Measurements from ENCODE around the gene IFI27L2. TPM values are rescaled to one million over a fixed set of nuclear protein-coding genes. Genes with fewer than 3 reads are reported as not detected.

IFI27L2 gene
- total and polyA plus RNA-seq, 2 experiments from 2014 or later, result 23.4 to 38.5 TPM

Other genes with a start within 250 kb of the IFI27L2 start
- gene FAM181A, start 202.3 kb downstream of the IFI27L2 start, total RNA-seq (2014; rRNA removed; shearing (Covaris generic)), result not detected in 2 replicates
- not detected in 2 replicates for gene FAM181A, start 202.3 kb downstream of the IFI27L2 start, polyA plus RNA-seq (2016; fragmentation: Nextera tagmentation; extraction: Ambion mirVana)
- gene ASB2, start 153.0 kb downstream of the IFI27L2 start, total RNA-seq (2014; rRNA removed; shearing (Covaris generic)), result 1.2 and 2.3 TPM in 2 replicates
- 1.5 and 1.7 TPM in 2 replicates for gene ASB2, start 153.0 kb downstream of the IFI27L2 start, polyA plus RNA-seq (2016; fragmentation: Nextera tagmentation; extraction: Ambion mirVana)
- not detected in 2 replicates for gene CCDC197, start 132.3 kb downstream of the IFI27L2 start, total RNA-seq (2014; rRNA removed; shearing (Covaris generic))
- gene CCDC197, start 132.3 kb downstream of the IFI27L2 start, polyA plus RNA-seq (2016; fragmentation: Nextera tagmentation; extraction: Ambion mirVana), result not detected in 2 replicates
- gene OTUB2, start 103.3 kb downstream of the IFI27L2 start, total RNA-seq (2014; rRNA removed; shearing (Covaris generic)), result 4.1 and 4.4 TPM in 2 replicates
- 1.9 and 2.1 TPM in 2 replicates for gene OTUB2, start 103.3 kb downstream of the IFI27L2 start, polyA plus RNA-seq (2016; fragmentation: Nextera tagmentation; extraction: Ambion mirVana)
- 137 and 150 TPM in 2 replicates for gene DDX24, start 48.4 kb downstream of the IFI27L2 start, total RNA-seq (2014; rRNA removed; shearing (Covaris generic))
- gene DDX24, start 48.4 kb downstream of the IFI27L2 start, polyA plus RNA-seq (2016; fragmentation: Nextera tagmentation; extraction: Ambion mirVana), result 263 and 265 TPM in 2 replicates
- gene IFI27L1, start 48.3 kb downstream of the IFI27L2 start, total RNA-seq (2014; rRNA removed; shearing (Covaris generic)), result 3.9 and 9.7 TPM in 2 replicates
- gene IFI27L1, start 48.3 kb downstream of the IFI27L2 start, polyA plus RNA-seq (2016; fragmentation: Nextera tagmentation; extraction: Ambion mirVana), result 28.6 and 30.8 TPM in 2 replicates
- 0.23 and 0.49 TPM in 2 replicates for gene IFI27, start 18.9 kb downstream of the IFI27L2 start, total RNA-seq (2014; rRNA removed; shearing (Covaris generic))
- 1.2 and 1.6 TPM in 2 replicates for gene IFI27, start 18.9 kb downstream of the IFI27L2 start, polyA plus RNA-seq (2016; fragmentation: Nextera tagmentation; extraction: Ambion mirVana)
- gene PPP4R4, start 44.7 kb upstream of the IFI27L2 start, total RNA-seq (2014; rRNA removed; shearing (Covaris generic)), result 11.1 and 20.9 TPM in 2 replicates
- gene PPP4R4, start 44.7 kb upstream of the IFI27L2 start, polyA plus RNA-seq (2016; fragmentation: Nextera tagmentation; extraction: Ambion mirVana), result 2.5 and 3.0 TPM in 2 replicates
- not detected in 2 replicates for gene SERPINA10, start 163.7 kb upstream of the IFI27L2 start, total RNA-seq (2014; rRNA removed; shearing (Covaris generic))
- gene SERPINA10, start 163.7 kb upstream of the IFI27L2 start, polyA plus RNA-seq (2016; fragmentation: Nextera tagmentation; extraction: Ambion mirVana), result 0.11 and 0.16 TPM in 2 replicates
- not detected in 2 replicates for gene SERPINA6, start 193.7 kb upstream of the IFI27L2 start, total RNA-seq (2014; rRNA removed; shearing (Covaris generic))
- not detected in 2 replicates for gene SERPINA6, start 193.7 kb upstream of the IFI27L2 start, polyA plus RNA-seq (2016; fragmentation: Nextera tagmentation; extraction: Ambion mirVana)
- not detected in 2 replicates for gene SERPINA2, start 237.1 kb upstream of the IFI27L2 start, total RNA-seq (2014; rRNA removed; shearing (Covaris generic))
- gene SERPINA2, start 237.1 kb upstream of the IFI27L2 start, polyA plus RNA-seq (2016; fragmentation: Nextera tagmentation; extraction: Ambion mirVana), result not detected in 2 replicates